ENCODE data around the gene AGMO. TPM values are rescaled to one million over a fixed set of nuclear protein-coding genes. Genes with fewer than 3 reads are reported as not detected.

Gene AGMO
- total RNA-seq, 2 experiments from 2014 or later, result not detected

- H3K27ac Mint-ChIP-seq, result no peak overlapping the region
- H3K9me3 Mint-ChIP-seq (ENCODE audit: low read depth), result no peaks in the 10 kb centered on the region
- POLR2A ChIA-PET, result no interaction called here
- CTCF ChIA-PET, result interaction anchor here (0.7 kb wide), 1 partner anchor 518 kb away, joined by 3 read pairs; no protein-coding TSS in a partner anchor
- no peak for ATAC-seq
- no peaks in the 10 kb centered on the region for H3K36me3 Mint-ChIP-seq (ENCODE audit: low read depth)
- H3K4me1 Mint-ChIP-seq, result no peaks in the 10 kb centered on the region
- H3K4me3 Mint-ChIP-seq, result no peak overlapping the region
- no peak for DNase-seq
- H3K27me3 Mint-ChIP-seq, result no peaks in the 10 kb centered on the region
- intact Hi-C loops (cut with DNase I, micrococcal nuclease), result no loop called here
These were observed 90.8 kb downstream of the AGMO start for GRCh38 chr7:15470825-15471668.

GRCh38 chr7:15464667-15465121 lies 97.1 kb downstream of the AGMO start:
- ATAC-seq (no peak), DNase-seq (no peak)
- Mint-ChIP-seq H3K4me1 (no peaks in the 10 kb centered on the region), H3K4me3 (no peak overlapping the region), H3K27me3 (no peaks in the 10 kb centered on the region), H3K27ac (no peak overlapping the region), H3K9me3 (ENCODE audit: low read depth) (no peaks in the 10 kb centered on the region), H3K36me3 (ENCODE audit: low read depth) (no peaks in the 10 kb centered on the region)
- POLR2A ChIA-PET, result no interaction called here
- intact Hi-C loops (cut with DNase I, micrococcal nuclease), result no loop called here
- CTCF ChIA-PET, result no interaction called here

DNA sequence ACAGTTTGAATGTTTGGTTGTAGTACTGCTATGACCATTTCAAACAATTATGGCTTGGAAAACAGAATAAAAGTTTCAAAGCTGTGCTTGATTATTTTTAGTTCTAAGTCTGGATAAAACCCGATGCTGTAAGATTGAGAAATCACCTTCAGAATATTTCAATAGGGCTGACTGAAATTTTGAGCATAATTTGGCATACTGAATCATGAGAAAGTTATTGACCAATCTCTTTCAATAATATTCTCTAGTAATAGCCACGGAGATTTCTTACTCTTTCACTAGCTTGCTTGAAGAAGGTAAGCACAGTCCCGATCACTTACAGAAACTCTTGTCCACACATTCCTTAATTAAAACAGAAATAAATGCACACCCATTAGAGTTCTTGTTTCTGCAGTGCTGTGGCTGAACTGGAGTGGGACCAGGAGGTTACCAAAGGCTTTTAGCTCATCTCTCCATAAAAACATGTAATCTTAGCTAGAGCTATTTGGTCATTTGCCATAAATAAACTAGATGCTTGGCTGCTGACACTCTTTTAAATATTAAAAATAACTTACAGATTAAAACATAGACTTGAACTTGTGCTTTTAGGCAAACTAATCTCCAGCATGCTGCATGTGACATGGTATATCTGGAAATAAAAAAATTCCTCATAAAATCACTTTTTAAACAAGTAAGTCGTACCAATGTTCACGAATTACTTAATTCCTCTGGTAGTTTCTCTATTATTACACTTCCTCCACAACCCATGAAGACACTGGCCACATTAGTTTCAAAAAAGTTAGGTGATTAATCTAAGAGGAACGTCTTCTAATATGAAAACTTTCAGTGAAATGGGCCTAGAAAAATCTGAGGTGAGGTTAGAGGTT lies 97.8 kb downstream of the AGMO start:
- ChIA-PET POLR2A (no interaction called here), CTCF (no interaction called here)
- H3K4me3 Mint-ChIP-seq, result no peak overlapping the region
- H3K36me3 Mint-ChIP-seq (ENCODE audit: low read depth), result no peaks in the 10 kb centered on the region
- intact Hi-C loops (cut with DNase I, micrococcal nuclease), result no loop called here
- DNase-seq (no peak), ATAC-seq (no peak)
- no peaks in the 10 kb centered on the region for H3K4me1 Mint-ChIP-seq
- no peak overlapping the region for H3K27ac Mint-ChIP-seq
- no peaks in the 10 kb centered on the region for H3K27me3 Mint-ChIP-seq
- no peaks in the 10 kb centered on the region for H3K9me3 Mint-ChIP-seq (ENCODE audit: low read depth)

GRCh38 chr7:15462721-15463389 lies 99.0 kb downstream of the AGMO start:
- no peak for DNase-seq
- Mint-ChIP-seq H3K4me1 (no peaks in the 10 kb centered on the region), H3K9me3 (ENCODE audit: low read depth) (no peaks in the 10 kb centered on the region), H3K4me3 (no peak overlapping the region), H3K27me3 (no peaks in the 10 kb centered on the region), H3K36me3 (ENCODE audit: low read depth) (no peaks in the 10 kb centered on the region), H3K27ac (no peak overlapping the region)
- ChIA-PET CTCF (no interaction called here), POLR2A (no interaction called here)
- ATAC-seq, result no peak
- intact Hi-C loops (cut with DNase I, micrococcal nuclease), result no loop called here

DNA sequence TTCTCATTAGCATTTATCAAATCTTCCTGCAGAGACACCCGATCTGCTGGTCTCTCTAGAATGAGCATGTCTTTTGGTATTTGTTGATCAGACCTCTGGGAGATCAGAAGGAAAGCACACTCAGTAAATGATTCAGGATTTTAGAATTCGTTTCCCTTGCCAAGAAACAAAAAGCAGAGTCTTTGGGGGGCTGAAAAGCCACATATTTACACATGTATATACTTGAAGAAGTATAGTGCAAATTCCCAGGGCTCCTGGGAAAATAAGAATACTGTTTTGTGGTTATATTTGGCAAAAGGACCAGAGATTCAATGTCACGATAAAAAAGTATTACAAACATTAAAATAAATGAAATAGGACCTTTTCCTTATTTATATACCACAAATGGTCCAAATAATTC lies 100.2 kb downstream of the AGMO start:
- Mint-ChIP-seq H3K4me3 (no peak overlapping the region), H3K27ac (no peak overlapping the region), H3K9me3 (ENCODE audit: low read depth) (no peaks in the 10 kb centered on the region), H3K4me1 (no peaks in the 10 kb centered on the region), H3K36me3 (ENCODE audit: low read depth) (no peaks in the 10 kb centered on the region), H3K27me3 (no peaks in the 10 kb centered on the region)
- ChIA-PET POLR2A (no interaction called here), CTCF (no interaction called here)
- ATAC-seq (no peak), DNase-seq (no peak)
- intact Hi-C loops (cut with DNase I, micrococcal nuclease), result no loop called here

- H3K9me3 Mint-ChIP-seq (ENCODE audit: low read depth), result no peaks in the 10 kb centered on the region
- no peak overlapping the region for H3K27ac Mint-ChIP-seq
- ChIA-PET POLR2A (no interaction called here), CTCF (no interaction called here)
- H3K27me3 Mint-ChIP-seq, result no peaks in the 10 kb centered on the region
- H3K36me3 Mint-ChIP-seq (ENCODE audit: low read depth), result no peaks in the 10 kb centered on the region
- ATAC-seq (no peak), DNase-seq (no peak)
- no peak overlapping the region for H3K4me3 Mint-ChIP-seq
- no peaks in the 10 kb centered on the region for H3K4me1 Mint-ChIP-seq
- intact Hi-C loops (cut with DNase I, micrococcal nuclease), result no loop called here
These were observed 102.7 kb downstream of the AGMO start for GRCh38 chr7:15459018-15459615.

DNA sequence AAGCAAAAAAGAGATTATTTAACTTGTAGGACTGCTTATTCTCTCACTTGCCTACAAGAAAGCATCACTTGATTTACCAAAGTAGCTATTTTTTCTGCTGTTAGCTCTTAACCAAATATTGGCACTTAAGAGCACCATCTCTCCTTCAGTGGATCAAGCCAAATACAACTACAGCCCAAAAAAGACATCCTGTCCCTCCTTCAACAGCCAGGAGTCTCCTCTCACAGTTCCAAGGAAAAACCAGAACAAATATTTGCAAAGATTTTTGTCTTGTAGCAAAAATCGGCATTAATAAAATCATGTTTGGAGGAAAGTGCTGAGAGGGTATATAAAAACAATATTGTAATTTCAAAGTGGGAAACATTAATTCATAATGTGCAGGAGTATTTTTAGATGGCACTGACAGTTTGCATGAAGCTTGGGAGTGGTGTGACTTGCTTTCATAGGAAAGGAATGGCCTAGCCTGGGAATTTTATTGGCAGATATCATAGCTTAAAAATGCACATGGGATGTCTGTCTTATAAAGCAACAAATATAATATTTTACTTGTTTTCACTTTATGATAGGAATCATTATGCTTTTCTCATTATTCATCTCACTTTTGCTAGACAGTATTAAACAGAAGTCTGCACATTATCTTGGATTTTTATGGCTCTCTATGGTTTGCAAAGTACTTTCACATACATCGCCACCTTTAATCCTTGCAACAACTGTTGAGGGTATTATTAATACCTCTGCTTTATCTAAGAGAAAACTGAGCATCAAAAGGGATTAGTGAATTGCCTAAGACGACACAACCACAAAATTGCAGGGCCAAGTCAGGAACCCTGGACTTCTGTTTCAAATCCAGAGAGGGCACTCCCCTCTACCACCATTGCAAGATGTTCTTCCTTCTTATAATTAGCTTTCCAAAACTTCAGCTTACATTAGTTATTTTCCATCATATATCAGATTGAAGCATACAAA lies 103.5 kb downstream of the AGMO start:
- Mint-ChIP-seq H3K4me3 (no peak overlapping the region), H3K27ac (no peak overlapping the region), H3K36me3 (ENCODE audit: low read depth) (no peaks in the 10 kb centered on the region), H3K9me3 (ENCODE audit: low read depth) (no peaks in the 10 kb centered on the region), H3K27me3 (no peaks in the 10 kb centered on the region), H3K4me1 (no peaks in the 10 kb centered on the region)
- no peak for DNase-seq
- no peak for ATAC-seq
- ChIA-PET CTCF (interaction anchor here (0.7 kb wide), 1 partner anchor 30 kb away, joined by 3 read pairs; no protein-coding TSS in a partner anchor), POLR2A (no interaction called here)
- intact Hi-C loops (cut with DNase I, micrococcal nuclease), result no loop called here

DNA sequence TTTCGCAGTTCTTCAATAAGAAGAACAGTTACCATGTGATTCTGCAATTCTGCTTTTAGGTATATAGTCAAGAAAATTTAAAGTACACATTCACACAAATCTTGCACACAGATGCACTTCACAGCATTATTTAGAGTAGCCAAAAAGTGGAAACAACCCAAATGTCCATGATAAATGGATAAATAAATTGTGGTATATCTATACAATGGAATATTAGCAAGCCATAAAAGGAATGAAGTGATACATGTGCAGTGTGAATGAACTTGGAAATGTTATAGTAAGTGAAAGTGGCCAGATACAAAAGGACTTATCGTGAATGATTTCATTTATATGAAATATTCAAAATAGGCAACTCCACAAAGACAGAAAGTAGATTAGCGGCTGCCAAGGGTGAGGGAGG lies 109.1 kb downstream of the AGMO start:
- Mint-ChIP-seq H3K27ac (no peak overlapping the region), H3K27me3 (no peaks in the 10 kb centered on the region), H3K4me3 (no peak overlapping the region), H3K36me3 (ENCODE audit: low read depth) (no peaks in the 10 kb centered on the region), H3K9me3 (ENCODE audit: low read depth) (peaks cover 3% of the 10 kb centered on the region), H3K4me1 (no peaks in the 10 kb centered on the region)
- ChIA-PET POLR2A (no interaction called here), CTCF (no interaction called here)
- ATAC-seq (no peak), DNase-seq (no peak)
- intact Hi-C loops (cut with DNase I, micrococcal nuclease), result no loop called here

DNA sequence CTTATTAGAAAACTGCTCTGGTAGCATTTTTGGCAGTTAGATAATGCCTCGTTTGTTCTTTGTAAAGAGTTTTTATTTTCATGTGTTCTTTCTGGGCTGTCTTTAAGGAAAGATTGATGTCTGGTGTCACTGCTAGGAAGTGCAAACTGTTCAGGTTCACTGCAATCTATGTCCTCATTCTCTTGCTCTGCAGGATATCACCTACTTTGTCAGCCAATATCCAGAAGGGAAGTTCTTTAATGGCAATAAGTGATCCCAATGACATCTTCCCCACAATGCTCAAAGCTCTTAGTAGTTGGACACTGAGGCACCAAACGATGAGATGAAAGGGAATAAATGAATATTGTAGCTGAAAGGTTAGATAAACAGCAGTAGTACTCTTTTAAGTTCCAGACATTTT lies 115.1 kb downstream of the AGMO start:
- ATAC-seq, result no peak
- POLR2A ChIA-PET, result no interaction called here
- H3K36me3 Mint-ChIP-seq (ENCODE audit: low read depth), result no peaks in the 10 kb centered on the region

DNA sequence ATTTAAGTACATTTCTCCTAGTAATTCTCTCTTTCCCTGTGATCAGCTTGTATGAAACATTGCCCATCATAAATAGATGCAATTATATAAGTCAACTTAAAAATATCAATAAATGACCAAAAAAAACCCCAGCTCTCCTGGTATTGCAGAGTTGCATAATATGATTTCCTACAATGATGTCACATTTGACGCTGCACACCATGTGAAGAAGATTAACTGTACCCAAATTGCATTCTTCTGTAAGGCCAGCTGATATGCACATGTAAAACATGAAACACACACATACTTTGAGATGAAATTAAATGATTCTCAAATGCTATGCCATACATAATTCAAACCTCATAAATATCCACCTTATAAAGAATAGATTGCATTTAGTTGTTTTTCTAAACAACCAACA lies 115.5 kb downstream of the AGMO start:
- H3K9me3 Mint-ChIP-seq (ENCODE audit: low read depth), result peaks cover 11% of the 10 kb centered on the region
- H3K4me3 Mint-ChIP-seq, result no peak overlapping the region
- no peak for DNase-seq
- CTCF ChIA-PET, result no interaction called here
- H3K27ac Mint-ChIP-seq, result no peak overlapping the region
- H3K27me3 Mint-ChIP-seq, result no peaks in the 10 kb centered on the region
- ATAC-seq, result no peak
- POLR2A ChIA-PET, result no interaction called here
- H3K36me3 Mint-ChIP-seq (ENCODE audit: low read depth), result no peaks in the 10 kb centered on the region
- no peaks in the 10 kb centered on the region for H3K4me1 Mint-ChIP-seq
- intact Hi-C loops (cut with DNase I, micrococcal nuclease), result no loop called here

More for the DNA sequence above, 115.1 kb downstream of the AGMO start:
- intact Hi-C loops (cut with DNase I, micrococcal nuclease), result no loop called here
- H3K27me3 Mint-ChIP-seq, result no peaks in the 10 kb centered on the region
- no peak for DNase-seq
- no peaks in the 10 kb centered on the region for H3K4me1 Mint-ChIP-seq
- H3K9me3 Mint-ChIP-seq (ENCODE audit: low read depth), result peaks cover 11% of the 10 kb centered on the region
- no peak overlapping the region for H3K27ac Mint-ChIP-seq
- CTCF ChIA-PET, result no interaction called here
- H3K4me3 Mint-ChIP-seq, result no peak overlapping the region

DNA sequence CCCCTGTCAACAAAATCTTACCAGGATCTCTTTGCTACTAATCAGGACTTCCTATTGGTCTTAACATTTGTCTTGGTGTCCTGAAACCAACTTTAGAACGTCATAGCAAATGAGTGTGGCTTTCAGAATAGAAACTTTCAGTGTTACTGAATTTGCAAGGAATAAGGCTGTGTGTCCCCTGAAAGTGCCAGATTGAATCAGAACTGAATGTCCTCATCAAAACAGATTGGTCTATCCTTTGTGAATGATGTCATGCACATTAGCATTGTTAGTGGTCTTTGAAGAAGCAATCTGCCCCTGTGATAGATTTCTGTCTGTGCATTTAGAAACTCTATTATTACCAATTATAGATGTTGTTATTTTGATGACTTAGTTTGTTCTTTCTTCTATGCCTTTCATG lies 119.9 kb downstream of the AGMO start:
- no peaks in the 10 kb centered on the region for H3K4me1 Mint-ChIP-seq
- intact Hi-C loops (cut with DNase I, micrococcal nuclease), result no loop called here
- no peaks in the 10 kb centered on the region for H3K27me3 Mint-ChIP-seq
- ATAC-seq, result no peak
- CTCF ChIA-PET, result no interaction called here
- DNase-seq, result no peak
- no peaks in the 10 kb centered on the region for H3K36me3 Mint-ChIP-seq (ENCODE audit: low read depth)
- H3K4me3 Mint-ChIP-seq, result no peak overlapping the region
- H3K27ac Mint-ChIP-seq, result no peak overlapping the region
- POLR2A ChIA-PET, result no interaction called here
- peaks cover 7% of the 10 kb centered on the region for H3K9me3 Mint-ChIP-seq (ENCODE audit: low read depth)
